HL-60/S4 treated with retinoic acid at 250 ng/mL for 4 days and 3 days (cell line): ENCODE data around the gene MYH11.
"Not testable (repeated sequence)": the region's sequence is repeated elsewhere in the genome, so short reads cannot be mapped to it uniquely, and the experiment has no call there.

Source experiments
- in situ Hi-C: fragments of 300-500 bp; cut with MboI; formaldehyde crosslinking; loops from 2 replicates; pipeline ENCODE4 v1.7.0; 2022; ENCODE audit warnings: low sequenced_read_pairs

MYH11 gene

DNA sequence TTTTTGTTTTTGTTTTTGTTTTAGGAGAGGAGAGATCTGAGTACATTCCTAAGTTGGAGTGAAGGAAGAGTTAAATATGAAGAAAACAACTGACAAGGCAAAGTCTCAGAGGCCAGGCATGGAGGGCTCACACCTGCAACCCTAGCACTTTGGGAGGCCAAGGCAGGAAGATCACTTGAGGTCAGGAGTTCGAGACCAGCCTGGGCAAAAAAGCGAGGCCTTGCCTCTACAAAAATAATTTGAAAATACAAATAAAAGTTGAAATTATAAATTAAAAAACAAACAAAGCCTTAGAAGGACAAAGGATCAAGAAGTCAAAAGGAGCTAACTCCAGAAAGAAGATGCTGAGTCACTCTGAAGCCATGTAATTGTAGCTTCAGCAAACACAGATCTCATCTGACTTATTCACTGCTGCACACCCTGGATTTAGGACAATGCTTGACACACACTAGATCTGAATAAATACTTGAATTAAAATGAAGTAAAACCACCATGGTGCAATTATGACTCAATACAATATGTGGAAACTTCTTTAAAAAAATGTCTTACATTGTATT, 22.5 kb upstream of the MYH11 start:
- in situ Hi-C loops = no loop called here

- in situ Hi-C loops = no loop called here
Measured at GRCh38 chr16:15876503-15876902, 19.7 kb upstream of the MYH11 start.

DNA sequence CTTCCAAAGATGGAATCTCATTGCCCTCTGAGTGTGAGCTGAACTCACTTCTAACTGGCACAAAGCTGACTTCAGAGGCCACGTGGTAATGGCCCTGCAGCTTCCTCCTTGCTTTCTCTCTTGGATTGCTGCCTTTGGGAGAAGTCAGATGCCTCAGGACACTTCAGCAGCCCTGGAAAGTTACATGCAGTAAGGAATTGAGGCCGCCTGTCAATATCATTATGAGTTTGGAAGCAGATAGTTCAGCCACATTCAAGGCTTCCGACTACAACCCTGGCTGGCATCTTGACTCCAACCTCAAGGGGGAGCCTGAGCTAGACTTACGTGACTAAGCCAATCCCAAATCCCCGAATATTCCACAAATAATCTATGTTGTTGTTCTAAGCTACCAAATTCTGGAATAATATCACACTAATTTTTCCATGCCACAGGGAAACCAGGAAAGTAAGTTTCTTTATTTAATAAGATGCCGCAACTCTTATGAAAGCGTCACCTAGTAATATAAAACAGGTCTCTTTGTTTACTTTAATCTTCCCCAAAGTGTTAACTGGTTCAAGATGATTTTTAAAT, 18.0 kb upstream of the MYH11 start:
- in situ Hi-C loops = no loop called here

GRCh38 chr16:15873737-15874136, 16.9 kb upstream of the MYH11 start:
- in situ Hi-C loops = no loop called here

DNA sequence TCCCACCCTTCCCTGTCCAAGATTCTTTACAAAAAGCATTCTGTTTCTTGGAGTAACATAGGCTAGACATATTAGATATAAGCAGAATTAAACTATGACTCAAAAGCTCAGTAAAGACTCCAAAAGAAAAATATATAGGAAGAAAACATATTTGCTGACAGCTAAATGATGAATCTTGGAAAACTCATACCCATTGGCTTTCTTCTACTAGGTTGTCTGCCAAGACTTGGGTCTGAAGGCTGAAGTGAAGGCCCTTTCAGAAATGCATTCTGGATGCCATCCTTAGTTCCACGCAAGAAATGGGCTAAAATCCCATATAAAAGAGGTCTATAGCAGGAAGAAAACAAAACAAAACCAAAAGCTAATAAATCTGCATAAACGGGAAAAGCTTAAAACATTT, 16.5 kb upstream of the MYH11 start:
- in situ Hi-C loops = no loop called here

DNA sequence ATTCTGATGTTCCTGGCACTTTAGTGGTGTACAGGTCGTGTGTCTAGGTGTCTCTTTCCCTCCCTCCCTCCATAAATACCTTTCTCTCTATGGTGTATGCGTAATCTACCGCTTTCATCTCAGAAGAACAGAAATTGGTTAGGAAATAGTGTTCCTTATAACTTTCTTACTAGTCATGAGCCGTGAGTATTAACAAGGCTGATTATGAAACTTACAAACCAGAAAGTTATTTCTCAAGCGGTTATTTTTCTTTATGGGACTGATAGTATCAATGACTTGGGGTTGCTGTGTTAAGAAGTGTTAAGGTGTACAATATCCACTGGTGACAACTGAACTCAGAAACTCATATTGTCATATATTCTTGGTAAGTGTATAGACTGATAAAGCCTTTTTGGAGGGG, 13.2 kb upstream of the MYH11 start:
- in situ Hi-C loops = no loop called here

GRCh38 chr16:15866451-15866850, 9.6 kb upstream of the MYH11 start:
- in situ Hi-C loops = no loop called here

GRCh38 chr16:15865742-15866141, 8.9 kb upstream of the MYH11 start:
- in situ Hi-C loops = no loop called here

DNA sequence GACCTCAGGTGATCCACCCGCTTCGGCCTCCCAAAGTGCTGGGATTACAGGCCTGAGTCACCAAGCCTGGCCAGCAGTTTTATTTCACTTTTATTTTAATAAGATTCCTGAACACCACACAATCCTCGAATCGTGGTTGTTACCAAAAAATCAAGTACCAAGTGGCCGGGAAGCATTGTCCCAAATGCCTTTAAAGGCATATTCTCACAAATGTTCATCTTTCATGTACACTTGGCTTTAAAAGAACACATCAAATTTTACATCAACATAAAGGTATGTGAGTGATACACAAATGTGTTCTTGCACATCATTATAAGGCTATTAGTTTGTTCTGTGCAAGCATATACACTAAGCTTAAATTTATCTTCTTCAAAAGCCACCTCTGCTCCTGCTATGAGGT, 8.1 kb upstream of the MYH11 start:
- in situ Hi-C loops = no loop called here

DNA sequence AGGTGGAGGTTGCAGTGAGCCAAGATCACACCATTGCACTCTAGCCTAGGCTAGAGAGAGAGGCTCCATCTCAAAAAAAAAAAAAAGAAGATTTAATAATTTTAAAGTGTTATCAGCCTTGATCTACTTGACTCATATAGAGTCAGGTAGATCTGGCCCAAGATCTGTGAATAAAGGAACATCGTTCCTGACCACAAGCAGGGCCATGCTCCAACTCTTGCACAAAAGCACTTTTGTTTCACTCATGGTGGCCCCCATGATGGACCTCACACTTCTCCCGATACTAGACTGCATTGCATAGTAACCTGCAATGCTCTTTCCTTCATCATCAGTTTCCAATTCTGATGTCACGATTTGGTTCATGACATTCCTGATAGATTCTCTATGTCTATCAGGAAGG, 5.2 kb upstream of the MYH11 start:
- in situ Hi-C loops = no loop called here

- in situ Hi-C loops = no loop called here
Measured at GRCh38 chr16:15858921-15859668, 2.3 kb upstream of the MYH11 start.

DNA sequence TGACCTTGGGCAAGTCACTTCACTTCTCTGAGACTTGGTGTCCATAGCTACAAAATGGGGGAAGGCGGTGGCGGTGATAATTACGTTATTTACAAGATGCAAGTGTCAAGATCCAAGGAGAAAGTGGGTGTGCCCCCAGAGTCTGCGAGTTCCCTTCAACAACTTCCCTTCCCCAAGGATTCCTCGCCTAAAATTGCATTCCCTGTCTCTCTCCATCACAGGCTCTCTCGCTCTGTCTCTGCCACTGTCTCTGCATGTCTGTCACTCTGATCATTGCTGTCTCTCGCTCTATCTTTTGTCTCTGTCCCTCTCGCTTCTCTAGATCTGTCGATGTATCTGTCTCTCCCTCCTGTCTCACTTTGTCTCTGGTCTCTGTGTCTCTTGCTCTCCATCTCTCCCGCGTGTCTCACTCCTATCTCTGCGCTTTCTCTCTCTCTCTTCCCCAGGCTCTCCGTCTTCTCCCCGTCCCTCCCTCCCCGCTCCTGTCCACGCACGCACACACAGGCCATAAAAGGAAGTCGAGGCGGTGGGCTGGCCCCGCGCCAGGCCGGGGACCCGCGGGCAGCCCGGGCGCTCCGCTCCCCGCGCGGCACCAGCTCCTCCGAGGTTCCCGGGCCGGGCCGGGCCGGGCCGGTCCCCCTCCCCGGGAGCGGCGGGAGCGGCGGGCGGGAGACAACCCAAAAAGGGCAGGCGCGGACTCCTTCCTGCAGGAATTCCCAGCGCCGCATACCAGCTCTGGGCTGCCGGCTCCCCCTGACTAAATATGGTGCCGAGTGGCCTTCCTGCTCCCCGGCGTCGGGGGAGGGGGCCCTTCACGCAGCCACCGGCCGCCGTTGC, 1.1 kb upstream of the MYH11 start:
- in situ Hi-C loops = no loop called here

GRCh38 chr16:15856182-15856581, 646 bp downstream of the MYH11 start:
- in situ Hi-C loops = no loop called here

DNA sequence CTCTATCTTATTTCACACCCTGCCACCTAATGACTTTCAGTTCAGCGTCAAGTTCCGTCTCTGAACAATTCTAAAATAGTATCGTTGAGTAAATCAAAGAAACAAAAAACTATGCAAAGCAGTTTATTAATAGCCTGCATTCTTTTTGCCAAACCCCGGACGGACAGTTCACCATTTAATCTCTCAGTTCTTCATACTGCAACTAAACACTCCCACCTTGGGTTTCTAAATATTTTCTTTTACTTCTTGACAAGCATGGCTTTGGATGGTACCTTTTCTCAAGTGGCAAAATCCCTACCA, 1.2 kb downstream of the MYH11 start:
- in situ Hi-C loops = no loop called here

- in situ Hi-C loops = no loop called here
Measured at GRCh38 chr16:15854906-15855703, 1.7 kb downstream of the MYH11 start.

GRCh38 chr16:15854061-15854460, 2.8 kb downstream of the MYH11 start:
- in situ Hi-C loops = no loop called here

- in situ Hi-C loops = no loop called here
Measured at GRCh38 chr16:15853021-15853420, 3.8 kb downstream of the MYH11 start.

GRCh38 chr16:15850555-15850954, 6.3 kb downstream of the MYH11 start:
- in situ Hi-C loops = not testable (repeated sequence)

GRCh38 chr16:15849209-15849981, 7.4 kb downstream of the MYH11 start:
- in situ Hi-C loops = no loop called here

DNA sequence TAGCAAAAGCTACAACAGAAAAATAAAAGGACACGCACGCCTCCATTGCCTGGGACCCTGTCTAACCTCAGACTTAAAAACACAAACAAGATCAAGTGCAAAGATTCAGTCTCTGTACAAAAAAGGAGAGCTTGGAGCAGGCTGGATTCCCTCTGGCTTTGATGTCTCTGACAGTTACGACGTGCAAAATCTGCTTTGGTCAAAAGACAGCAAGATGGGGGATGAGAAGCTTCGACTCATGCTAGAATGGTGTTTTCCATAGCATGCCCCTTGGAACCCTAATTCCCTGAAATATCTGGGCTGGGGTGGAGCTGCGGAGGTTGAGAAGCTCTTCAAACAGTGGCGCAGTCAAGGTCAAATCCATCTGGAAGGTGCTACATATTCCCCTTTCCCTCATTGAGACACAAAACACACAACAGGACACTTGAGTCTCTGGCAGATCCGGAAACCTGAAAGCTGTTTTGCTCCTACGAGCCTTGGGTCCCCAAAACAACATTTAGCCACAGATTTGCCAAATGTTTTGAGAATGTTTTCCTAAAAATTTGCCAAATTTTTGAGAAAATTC, 9.1 kb downstream of the MYH11 start:
- in situ Hi-C loops = no loop called here
